OCI-LY3 (cell line): ENCODE measurements around the gene RPL13.
A peak's percentile ranks its signal among the peaks of the same experiment; 100 is the strongest.

Experiments
- H2AFZ ChIP-seq: fragments of 200-600, 300-600 bp; shearing (Covaris generic); 2 replicates; pipeline ENCODE4 v1.6.0; 2014; ENCODE audit warnings: antibody characterized with exemption, low read depth, low read length
- H3K27ac ChIP-seq: fragments of 200-600, 300-600 bp; sonication (generic); 2 replicates; pipeline ENCODE4 v1.5.1; 2014; ENCODE audit warnings: mild to moderate bottlenecking, low read length, moderate library complexity, mixed read lengths
- H3K27me3 ChIP-seq: fragments of 200-600, 300-600 bp; sonication (generic); 2 replicates; pipeline ENCODE4 v1.6.1; 2014; ENCODE audit warnings: low read depth, low read length, mixed read lengths
- H3K36me3 ChIP-seq: fragments of 200-600, 300-600 bp; sonication (generic); replicated peaks from 2 replicates; pipeline ENCODE3; 2014; ENCODE audit warnings: low read depth, low read length, mixed read lengths
- H3K4me1 ChIP-seq: fragments of 300-600, 200-600 bp; sonication (generic); 2 replicates; pipeline ENCODE4 v1.6.1; 2014; ENCODE audit warnings: low read length, mixed read lengths
- H3K4me2 ChIP-seq: fragments of 200-600, 300-600 bp; sonication (generic); 2 replicates; pipeline ENCODE4 v1.6.1; 2014; ENCODE audit warnings: low read length, mixed read lengths
- H3K4me3 ChIP-seq: fragments of 300-600, 200-600 bp; sonication (generic); 2 replicates; pipeline ENCODE4 v1.5.1; 2014; ENCODE audit warnings: antibody characterized with exemption, mild to moderate bottlenecking, low read length, moderate library complexity
- H3K79me2 ChIP-seq: fragments of 300-600, 200-600 bp; shearing (Covaris generic); 2 replicates; pipeline ENCODE4 v1.6.1; 2014; ENCODE audit warnings: mild to moderate bottlenecking, low read length, mixed read lengths
- H3K9ac ChIP-seq: fragments of 300-600, 200-600 bp; shearing (Covaris generic); 2 replicates; pipeline ENCODE4 v1.6.0; 2014; ENCODE audit warnings: mild to moderate bottlenecking, low read length, moderate library complexity
- H3K9me3 ChIP-seq: fragments of 200-600, 300-600 bp; shearing (Covaris generic); 2 replicates; pipeline ENCODE4 v1.6.1; 2014; ENCODE audit warnings: low read length, mixed read lengths; ENCODE audit not compliant: insufficient read depth
- H4K20me1 ChIP-seq: fragments of 200-600, 300-600 bp; sonication (generic); 2 replicates; pipeline ENCODE4 v1.6.1; 2016; ENCODE audit warnings: low read length, mixed read lengths; ENCODE audit not compliant: insufficient read depth
- CTCF ChIP-seq: fragments of 200-600, 300-600 bp; sonication (generic); IDR thresholded peaks from 2 replicates; pipeline ENCODE4 v1.5.1; 2014; ENCODE audit warnings: antibody characterized with exemption, low read length, low read depth
- EZH2phosphoT487 ChIP-seq: fragments of 200-600 bp; shearing (Covaris generic); IDR thresholded peaks from 2 replicates; pipeline ENCODE4 v1.6.1; 2018; ENCODE audit warnings: antibody characterized with exemption, mixed run types, low read depth

Gene RPL13

GRCh38 chr16:89560378-89561141 lies at the start of gene RPL13:
TSS of gene RPL13 (plus strand) at chr16:89560682. CDS start at chr16:89560960, 278 bp downstream.
- TF ChIP-seq CTCF: no peak
- TF ChIP-seq EZH2phosphoT487: no peak
- H3K36me3 ChIP-seq: peaks cover 42% of the 10 kb centered on the region
- H3K27ac ChIP-seq: peak within 1 kb of the TSS; percentile 72
- peak within 1 kb of the TSS; percentile 99 for H3K4me2 ChIP-seq
- no peaks in the 10 kb centered on the region for H3K9me3 ChIP-seq
- peak within 1 kb of the TSS; percentile 63; the same call in 1 of the 2 replicates for H2AFZ ChIP-seq
- peaks cover 44% of the 10 kb centered on the region for H4K20me1 ChIP-seq
- peaks cover 37% of the 10 kb centered on the region for H3K4me1 ChIP-seq
- H3K27me3 ChIP-seq: no peaks in the 10 kb centered on the region
- peaks cover 36% of the 10 kb centered on the region for H3K79me2 ChIP-seq
- peak within 1 kb of the TSS; percentile 89 for H3K4me3 ChIP-seq
- H3K9ac ChIP-seq: peak within 1 kb of the TSS; percentile 98

GRCh38 chr16:89511374-89511773 lies 49.1 kb upstream of the RPL13 start:
- Histone ChIP-seq H3K9ac (no peak overlapping the region), H3K79me2 (peaks cover 41% of the 10 kb centered on the region), H3K4me3 (no peak overlapping the region), H3K9me3 (no peaks in the 10 kb centered on the region), H3K4me2 (no peak overlapping the region), H3K27me3 (no peaks in the 10 kb centered on the region), H4K20me1 (peaks cover 4% of the 10 kb centered on the region; the same call in 1 of the 2 replicates), H3K36me3 (peaks cover 27% of the 10 kb centered on the region), H2AFZ (no peak overlapping the region), H3K4me1 (peaks cover 12% of the 10 kb centered on the region), H3K27ac (no peak overlapping the region)
- TF ChIP-seq EZH2phosphoT487 (no peak), CTCF (no peak)

- Histone ChIP-seq H3K9ac (no peak overlapping the region), H3K9me3 (no peaks in the 10 kb centered on the region), H3K36me3 (peaks cover 29% of the 10 kb centered on the region), H3K4me3 (no peak overlapping the region), H3K79me2 (peaks cover 34% of the 10 kb centered on the region), H3K4me2 (no peak overlapping the region), H4K20me1 (peaks cover 4% of the 10 kb centered on the region; the same call in 1 of the 2 replicates), H3K4me1 (peaks cover 5% of the 10 kb centered on the region), H3K27me3 (no peaks in the 10 kb centered on the region), H3K27ac (no peak overlapping the region), H2AFZ (no peak overlapping the region)
- TF ChIP-seq CTCF (no peak), EZH2phosphoT487 (no peak)
Measured at GRCh38 chr16:89512453-89512852, 48.0 kb upstream of the RPL13 start.

GRCh38 chr16:89517128-89517527 lies 43.4 kb upstream of the RPL13 start:
- Histone ChIP-seq H3K4me2 (no peak overlapping the region), H3K9ac (no peak overlapping the region), H3K4me3 (no peak overlapping the region), H3K9me3 (no peaks in the 10 kb centered on the region), H4K20me1 (no peaks in the 10 kb centered on the region), H3K36me3 (peaks cover 37% of the 10 kb centered on the region), H3K27me3 (no peaks in the 10 kb centered on the region), H2AFZ (no peak overlapping the region), H3K27ac (no peak overlapping the region), H3K4me1 (no peaks in the 10 kb centered on the region), H3K79me2 (peaks cover 28% of the 10 kb centered on the region)
- TF ChIP-seq EZH2phosphoT487 (no peak), CTCF (no peak)
